Spleen (tissue), 11 donors: ENCODE results near the gene PPP3CA. TPM values are rescaled to one million over a fixed set of nuclear protein-coding genes. Genes with fewer than 3 reads are reported as not detected.
A peak's percentile ranks its signal among the peaks of the same experiment; 100 is the strongest.

ENCODE experiments used
- DNase-seq: peaks from one replicate; pipeline ENCODE4 v3.0.0-alpha.2; 2020
- H3K27ac ChIP-seq, 8 donors: fragments of 200-600 bp; sonication (generic) in 7 of 8; 1 replicate in 4 of 8; 2 replicates in 4 of 8; pipeline versions ENCODE4 v1.5.0 to v1.8.0; 2016 to 2021; ENCODE audit warnings: inconsistent platforms in 4 of 8, mild to moderate bottlenecking in 4 of 8, moderate library complexity in 1 of 8
- H3K27me3 ChIP-seq, 7 donors: fragments of 200-600 bp; sonication (generic) in 6 of 7; replicated peaks in 1 of 7; 1 replicate in 4 of 7; 2 replicates in 3 of 7; pipeline versions ENCODE4 v1.5.0 to v1.8.0; 2016 to 2021; ENCODE audit warnings: inconsistent platforms in 3 of 7, mild to moderate bottlenecking in 1 of 7
- H3K36me3 ChIP-seq, 6 donors: fragments of 200-600 bp; sonication (generic) in 5 of 6; 1 replicate in 4 of 6; 2 replicates in 2 of 6; pipeline versions ENCODE4 v1.5.0 to v1.8.0; 2016 to 2021; ENCODE audit warnings: inconsistent platforms in 2 of 6
- H3K4me1 ChIP-seq, 6 donors: fragments of 200-600 bp; sonication (generic) in 5 of 6; 1 replicate in 3 of 6; 2 replicates in 3 of 6; pipeline versions ENCODE4 v1.5.0 to v1.8.0; 2016 to 2021; ENCODE audit warnings: inconsistent platforms in 3 of 6
- H3K4me3 ChIP-seq, 8 donors: fragments of 200-600 bp; sonication (generic) in 7 of 8; 1 replicate in 4 of 8; 2 replicates in 4 of 8; pipeline versions ENCODE4 v1.5.0 to v1.8.0; 2016 to 2021; ENCODE audit warnings: inconsistent platforms in 4 of 8, mild to moderate bottlenecking in 4 of 8, moderate library complexity in 2 of 8
- H3K9me3 ChIP-seq, 8 donors: fragments of 200-600 bp; sonication (generic) in 7 of 8; 1 replicate in 4 of 8; 2 replicates in 4 of 8; pipeline versions ENCODE4 v1.5.0 to v1.8.0; 2016 to 2021; ENCODE audit warnings: inconsistent platforms in 4 of 8
- CTCF ChIP-seq, 11 experiments: fragments of 200-600 bp in 7 of 11; fragments of 450-650 bp in 4 of 11; sonication (generic) in 4 of 11; IDR thresholded peaks in 8 of 11; conservative IDR thresholded peaks in 3 of 11; 1 replicate in 7 of 11; 2 replicates in 4 of 11; pipeline versions ENCODE4 v1.4.0 to v1.8.0; 2016 to 2021; ENCODE audit warnings: antibody characterized with exemption in 11 of 11, inconsistent platforms in 4 of 11, mild to moderate bottlenecking in 1 of 11
- POLR2A ChIP-seq, 3 donors: fragments of 450-650 bp; IDR thresholded peaks; one replicate each; pipeline ENCODE4 v1.5.1; 2017; ENCODE audit warnings: antibody characterized with exemption in 3 of 3, mild to moderate bottlenecking in 1 of 3
- POLR2AphosphoS5 ChIP-seq, 3 donors: sonication (generic); formaldehyde crosslinking; IDR thresholded peaks; one replicate each; pipeline ENCODE4 v1.5.1; 2017; ENCODE audit warnings: antibody characterized with exemption in 3 of 3
- WGBS, 5 donors: extraction: QIAGEN DNeasy Blood & Tissue Kit in 3 of 5; methylation state at CpG; one replicate each; pipeline versions ENCODE4 v1.1.5 to v1.1.7; 2013 to 2018; 5-methylcytosine and 5-hydroxymethylcytosine counted together
- intact Hi-C: fragments of 100-400 bp; cut with DNase I; formaldehyde crosslinking; loops from one replicate; pipeline ENCODE4 v1.15.0; 2023; ENCODE audit warnings: low total_unique reads
- polyA plus RNA-seq, 3 donors: library from polyadenylated mRNA; stranded (reverse); fragments of 200-250 nt; gene quantifications; one replicate each; pipeline ENCODE4 v1.2.1, GENCODE V29; 2013
- total RNA-seq, 7 donors: library from RNA; depleted of rRNA in 3 of 7; stranded (reverse); fragments of >200 nt in 3 of 7; fragmentation: NEBNext Ultra II Directional in 4 of 7; extraction: Animal tissue kit (Norgen Biotek cat#: 25700) in 4 of 7; gene quantifications; one replicate each; pipeline versions ENCODE4 v1.1.0 to v1.2.1, GENCODE V29; 2016 to 2021
- donor health status: healthy with polysubstance abuse.
- donor health status: DM: no; HTN: no; CAD: no; lungs with moderate emphysema.
- donor health status: DM: no; HTN: no; CAD: no.
- donor health status: Bipolar disorder and iron deficiency.
- donor health status: healthy.
- donor health status: DM: no; HTN: no; CAD: no.
- donor health status: DM: yes; HTN: yes; CAD: no.

The PPP3CA gene
- total and polyA plus RNA-seq, 10 donors, result 15.5 to 50.0 (median 39.6) TPM

DNA sequence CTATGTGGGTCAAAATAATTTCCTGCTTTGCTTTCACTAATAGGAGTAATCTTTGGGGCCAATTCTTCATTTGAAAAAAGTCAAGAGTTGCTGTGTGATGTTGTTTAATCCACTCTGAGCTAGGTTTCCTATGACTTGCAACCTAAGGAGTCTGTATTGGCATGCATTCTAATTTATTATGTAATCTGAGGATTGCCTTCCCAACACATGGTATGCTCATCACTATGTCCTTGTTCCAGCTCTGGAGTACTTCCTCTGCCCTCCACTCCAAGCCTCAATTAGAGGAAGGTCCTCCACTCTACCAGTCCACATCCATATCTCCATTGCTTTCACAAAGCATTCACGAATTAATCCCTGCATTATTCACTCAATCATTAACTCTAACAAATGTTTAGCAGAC is 56.1 kb downstream of the PPP3CA start:
- no peak for DNase-seq
- WGBS, 5 donors, result 58 to 87% (median 70%) methylated on average over 1 of the region's 1 CpG
- intact Hi-C loops, result no loop called here
- H3K9me3 ChIP-seq, result no peaks in the 10 kb centered on the region
- no peak overlapping the region for H3K4me3 ChIP-seq
- TF ChIP-seq CTCF (IDR thresholded peaks at IDR 0.05 in 8 of 11, conservative IDR thresholded peaks at IDR 0.05 in 3 of 11) (no peak), POLR2A (IDR thresholded peaks at IDR 0.05) (no peak), POLR2AphosphoS5 (IDR thresholded peaks at IDR 0.05) (no peak)
- H3K27me3 ChIP-seq, result no peaks in the 10 kb centered on the region
- H3K27ac ChIP-seq, result no peak overlapping the region
- peaks cover 7 to 73% (median 35%) of the 10 kb centered on the region in 6 donors for H3K4me1 ChIP-seq
- no peaks in the 10 kb centered on the region for H3K36me3 ChIP-seq

DNA sequence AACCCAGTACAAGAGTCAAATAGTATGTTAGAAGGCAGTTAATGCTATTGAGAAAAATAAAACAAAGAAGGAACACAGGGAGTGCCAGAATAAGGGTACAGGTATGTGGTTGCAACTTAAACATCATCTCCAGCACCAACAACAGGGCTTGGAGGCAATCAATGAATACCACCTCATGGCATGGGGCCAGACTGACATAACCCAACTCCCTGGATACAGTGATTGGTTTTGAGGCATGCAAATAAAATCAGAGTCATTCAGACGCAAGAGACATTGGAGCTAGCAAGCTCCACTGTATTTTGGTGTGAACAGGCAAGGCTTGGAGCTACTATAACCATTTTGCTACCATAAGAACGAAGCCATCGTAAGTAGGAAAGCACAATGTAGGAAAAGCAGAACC is 56.7 kb downstream of the PPP3CA start:
- Histone ChIP-seq H3K9me3 (no peaks in the 10 kb centered on the region), H3K4me3 (no peak overlapping the region), H3K27ac (no peak overlapping the region), H3K36me3 (no peaks in the 10 kb centered on the region), H3K4me1 (peaks cover 7 to 77% (median 37%) of the 10 kb centered on the region in 6 donors), H3K27me3 (no peaks in the 10 kb centered on the region)
- TF ChIP-seq POLR2AphosphoS5 (IDR thresholded peaks at IDR 0.05) (no peak), CTCF (IDR thresholded peaks at IDR 0.05 in 8 of 11, conservative IDR thresholded peaks at IDR 0.05 in 3 of 11) (no peak), POLR2A (IDR thresholded peaks at IDR 0.05) (no peak)
- 95 to 99% (median 97%) methylated on average over 3 of the region's 3 CpGs for WGBS, 5 donors
- intact Hi-C loops, result no loop called here
- no peak for DNase-seq

GRCh38 chr4:101289306-101289705 is 58.0 kb downstream of the PPP3CA start:
- H3K27me3 ChIP-seq, result no peaks in the 10 kb centered on the region
- no peak for TF ChIP-seq POLR2AphosphoS5 (IDR thresholded peaks at IDR 0.05)
- no peak for TF ChIP-seq CTCF (IDR thresholded peaks at IDR 0.05 in 8 of 11, conservative IDR thresholded peaks at IDR 0.05 in 3 of 11)
- no peak for TF ChIP-seq POLR2A (IDR thresholded peaks at IDR 0.05)
- peaks cover 7 to 82% (median 42%) of the 10 kb centered on the region in 6 donors for H3K4me1 ChIP-seq
- no peak for DNase-seq
- H3K36me3 ChIP-seq, result no peaks in the 10 kb centered on the region
- intact Hi-C loops, result no loop called here
- H3K9me3 ChIP-seq, result no peaks in the 10 kb centered on the region
- WGBS, 5 donors, result 84 to 95% (median 86%) methylated on average over 2 of the region's 2 CpGs
- no peak overlapping the region for H3K4me3 ChIP-seq
- H3K27ac ChIP-seq, result peak overlapping the region in 2 of 8 donors; percentile 4 to 8

DNA sequence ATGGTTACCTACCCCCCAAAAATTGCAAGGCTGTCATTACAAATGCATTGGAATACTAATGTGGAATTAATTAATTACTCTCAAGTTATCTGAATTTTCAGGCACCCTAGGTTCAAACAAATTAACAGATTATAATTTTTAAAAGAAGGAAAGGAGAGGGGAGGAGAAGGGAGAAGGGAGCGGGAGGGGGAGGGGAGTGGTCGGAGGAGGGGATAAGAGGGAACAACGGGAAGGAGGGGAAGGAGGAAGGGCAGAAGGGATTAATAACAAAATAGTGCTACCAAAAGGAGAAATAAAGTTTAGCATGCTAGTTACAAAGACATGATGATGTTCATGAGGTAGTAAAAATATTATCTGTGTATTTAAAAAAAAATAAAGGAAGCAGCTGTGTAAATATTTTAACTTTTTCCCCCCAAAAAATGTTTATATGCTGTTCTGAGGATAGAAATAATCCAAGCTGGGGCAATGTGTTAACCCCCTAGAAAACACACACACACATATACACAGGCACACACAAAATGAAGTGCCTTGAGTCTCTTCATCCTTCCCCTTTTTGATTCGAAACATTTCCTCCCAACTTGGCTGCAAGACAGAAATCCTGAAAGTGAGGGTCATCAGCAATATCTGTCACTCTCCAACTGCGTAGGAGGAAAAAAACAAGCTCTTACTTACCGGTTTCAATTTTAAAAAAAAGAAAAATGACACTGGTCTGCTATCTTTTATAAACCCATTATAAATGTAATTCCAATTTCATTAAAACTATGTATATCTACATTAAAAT is 58.8 kb downstream of the PPP3CA start:
- DNase-seq, result no peak
- H3K27ac ChIP-seq, result peak overlapping the region in 3 of 8 donors; percentile 4 to 22 (median 8)

More for the DNA sequence above, 58.8 kb downstream of the PPP3CA start:
- peaks cover 7 to 86% (median 48%) of the 10 kb centered on the region in 6 donors for H3K4me1 ChIP-seq
- H3K36me3 ChIP-seq, result no peaks in the 10 kb centered on the region
- intact Hi-C loops, result no loop called here
- no peaks in the 10 kb centered on the region for H3K27me3 ChIP-seq
- no peaks in the 10 kb centered on the region for H3K9me3 ChIP-seq
- WGBS, 5 donors, result 28 to 40% (median 36%) methylated on average over 6 of the region's 6 CpGs
- TF ChIP-seq POLR2AphosphoS5 (IDR thresholded peaks at IDR 0.05) (no peak), POLR2A (IDR thresholded peaks at IDR 0.05) (no peak), CTCF (IDR thresholded peaks at IDR 0.05 in 8 of 11, conservative IDR thresholded peaks at IDR 0.05 in 3 of 11) (no peak)
- H3K4me3 ChIP-seq, result no peak overlapping the region
